A673 (cell line): ENCODE measurements around the gene PFKFB3. TPM values are rescaled to one million over a fixed set of nuclear protein-coding genes. Genes with fewer than 3 reads are reported as not detected.
A peak's percentile ranks its signal among the peaks of the same experiment; 100 is the strongest.

Source experiments
- BruUV-seq: library from RNA; stranded (reverse); fragments of 400-500 nt; replicated peaks from 2 replicates; lab custom pipeline; 2021; lab: Mats Ljungman, UMichigan
- CTCF ChIA-PET: fragments of 300-600 bp; sonication (Branson Sonifier 250); formaldehyde crosslinking; loops from one replicate; lab custom pipeline; 2022; ENCODE audit warnings: antibody characterized with exemption; lab: Charles Lee
- POLR2A ChIA-PET: fragments of 300-600 bp; sonication (Branson Sonifier 250); formaldehyde crosslinking; loops from one replicate; lab custom pipeline; 2022; ENCODE audit warnings: antibody characterized with exemption; ENCODE audit not compliant: low non-redundant PET; lab: Charles Lee
- DNase-seq: peaks from one replicate; pipeline ENCODE4 v3.0.0-alpha.2; 2015; ENCODE audit warnings: low spot score
- H3K27ac ChIP-seq: fragments of 200-600 bp; sonication (generic); 2 replicates; pipeline ENCODE4 v1.5.1; 2016; ENCODE audit warnings: mixed run types, low read depth, mild to moderate bottlenecking, mixed read lengths, antibody characterized with exemption, low read length; ENCODE audit not compliant: poor library complexity, severe bottlenecking
- H3K27me3 ChIP-seq: fragments of 200-600 bp; sonication (generic); replicated peaks from 2 replicates; pipeline ENCODE4 v1.6.1; 2017; ENCODE audit warnings: mixed run types, low read depth, mild to moderate bottlenecking, mixed read lengths, antibody characterized with exemption, low read length; ENCODE audit not compliant: insufficient read depth, poor library complexity
- H3K36me3 ChIP-seq: fragments of 200-600 bp; sonication (generic); 2 replicates; pipeline ENCODE4 v1.6.1; 2016; ENCODE audit warnings: mixed run types, mild to moderate bottlenecking, mixed read lengths, antibody characterized with exemption, low read length; ENCODE audit not compliant: insufficient read depth, poor library complexity, severe bottlenecking
- H3K4me1 ChIP-seq: fragments of 200-600 bp; sonication (generic); 2 replicates; pipeline ENCODE4 v1.6.1; 2017; ENCODE audit warnings: mixed run types, mild to moderate bottlenecking, mixed read lengths, antibody characterized with exemption, low read length; ENCODE audit not compliant: insufficient read depth, poor library complexity, severe bottlenecking
- H3K4me3 ChIP-seq: fragments of 200-600 bp; sonication (generic); 2 replicates; pipeline ENCODE4 v1.5.1; 2016; ENCODE audit warnings: low read depth, mixed run types, mild to moderate bottlenecking, mixed read lengths, low read length; ENCODE audit not compliant: poor library complexity, severe bottlenecking
- H3K9me3 ChIP-seq: fragments of 200-600 bp; sonication (generic); 2 replicates; pipeline ENCODE4 v1.6.1; 2016; ENCODE audit warnings: mixed run types, low read depth, mild to moderate bottlenecking, mixed read lengths, antibody characterized with exemption, low read length; ENCODE audit not compliant: poor library complexity, severe bottlenecking
- CTCF ChIP-seq: fragments of 300-800, 200-600 bp; sonication (generic); conservative IDR thresholded peaks from 2 replicates; pipeline ENCODE4 v1.5.1; 2017; ENCODE audit warnings: low read depth, mild to moderate bottlenecking, antibody characterized with exemption, low read length, moderate library complexity, mixed read lengths
- EZH2 ChIP-seq: fragments of 200-600 bp; sonication (generic); IDR thresholded peaks from 2 replicates; pipeline ENCODE4 v1.6.1; 2017; ENCODE audit warnings: borderline replicate concordance, low read depth, mild to moderate bottlenecking, mixed read lengths, antibody characterized with exemption, low read length; ENCODE audit not compliant: poor library complexity, severe bottlenecking
- intact Hi-C: fragments of 100-400 bp; cut with micrococcal nuclease; formaldehyde crosslinking; loops from one replicate; pipeline ENCODE4 v1.10.0; 2022; ENCODE audit not compliant: unreplicated experiment
- total RNA-seq: library from RNA; stranded (reverse); gene quantifications from 2 replicates; pipeline ENCODE4 v1.2.3, GENCODE V29; 2021

Gene PFKFB3
- total RNA-seq, 1 experiment from 2014 or later = 53.0 TPM

GRCh38 chr10:6296828-6297251, 94.1 kb downstream of the PFKFB3 start:
- ChIA-PET CTCF (no interaction called here), POLR2A (no interaction called here)
- no peak overlapping the region for H3K4me3 ChIP-seq
- DNase-seq = peak; percentile 45
- intact Hi-C loops = no loop called here
- no peak overlapping the region for H3K27ac ChIP-seq
- H3K36me3 ChIP-seq = no peaks in the 10 kb centered on the region
- no peak for TF ChIP-seq EZH2
- TF ChIP-seq CTCF = no peak
- no peaks in the 10 kb centered on the region for H3K9me3 ChIP-seq
- peaks cover 8% of the 10 kb centered on the region for H3K4me1 ChIP-seq
- H3K27me3 ChIP-seq = no peaks in the 10 kb centered on the region
- BruUV-seq = no TSS peak

- Histone ChIP-seq H3K27me3 (no peaks in the 10 kb centered on the region), H3K27ac (no peak overlapping the region), H3K4me3 (no peak overlapping the region), H3K36me3 (no peaks in the 10 kb centered on the region), H3K4me1 (peaks cover 8% of the 10 kb centered on the region), H3K9me3 (no peaks in the 10 kb centered on the region)
- CTCF ChIA-PET = no interaction called here
- POLR2A ChIA-PET = no interaction called here
- intact Hi-C loops = no loop called here
- BruUV-seq = no TSS peak
- TF ChIP-seq EZH2 (no peak), CTCF (no peak)
- no peak for DNase-seq
Observed at GRCh38 chr10:6297522-6297921, 94.8 kb downstream of the PFKFB3 start.

GRCh38 chr10:6297951-6298381, 95.2 kb downstream of the PFKFB3 start:
- CTCF ChIA-PET = no interaction called here
- H3K4me1 ChIP-seq = peaks cover 8% of the 10 kb centered on the region
- H3K4me3 ChIP-seq = no peak overlapping the region
- POLR2A ChIA-PET = no interaction called here
- intact Hi-C loops = no loop called here
- no peak overlapping the region for H3K27ac ChIP-seq
- no peaks in the 10 kb centered on the region for H3K36me3 ChIP-seq
- H3K27me3 ChIP-seq = no peaks in the 10 kb centered on the region
- TF ChIP-seq CTCF = no peak
- TF ChIP-seq EZH2 = no peak
- BruUV-seq = no TSS peak
- H3K9me3 ChIP-seq = no peaks in the 10 kb centered on the region
- no peak for DNase-seq
